Activated T-cell treated with anti-CD3 and anti-CD28 coated beads for 24 hours (primary cell): ENCODE data around the gene MYMX.
"Not testable (repeated sequence)": the region's sequence is repeated elsewhere in the genome, so short reads cannot be mapped to it uniquely, and the experiment has no call there.

Source experiments
- DNase-seq: peaks from one replicate; pipeline ENCODE4 v3.0.0-alpha.2; 2020; ENCODE audit warnings: low read depth

The MYMX gene

GRCh38 chr6:44186635-44187025 lies 30.1 kb upstream of the MYMX start:
- no peak for DNase-seq

GRCh38 chr6:44188819-44189218 lies 27.9 kb upstream of the MYMX start:
- no peak for DNase-seq

GRCh38 chr6:44189257-44189656 lies 27.5 kb upstream of the MYMX start:
- no peak for DNase-seq

GRCh38 chr6:44190715-44191114 lies 26.0 kb upstream of the MYMX start:
- DNase-seq, result no peak

GRCh38 chr6:44192428-44193041 lies 24.2 kb upstream of the MYMX start:
- no peak for DNase-seq

- DNase-seq, result no peak
These were observed 23.3 kb upstream of the MYMX start for GRCh38 chr6:44193307-44193910.

- DNase-seq, result no peak
These were observed 22.4 kb upstream of the MYMX start for GRCh38 chr6:44194326-44194725.

- DNase-seq, result not testable (repeated sequence)
These were observed 20.4 kb upstream of the MYMX start for GRCh38 chr6:44196351-44196750.

- DNase-seq, result no peak
These were observed 18.0 kb upstream of the MYMX start for GRCh38 chr6:44198684-44199083.

- no peak for DNase-seq
These were observed 16.8 kb upstream of the MYMX start for GRCh38 chr6:44199883-44200282.

- no peak for DNase-seq
These were observed 15.5 kb upstream of the MYMX start for GRCh38 chr6:44201200-44201599.

GRCh38 chr6:44201638-44202303 lies 15.0 kb upstream of the MYMX start:
- no peak for DNase-seq

- DNase-seq, result no peak
These were observed 14.3 kb upstream of the MYMX start for GRCh38 chr6:44202332-44202971.

GRCh38 chr6:44202972-44203750 lies 13.6 kb upstream of the MYMX start:
- no peak for DNase-seq

GRCh38 chr6:44203955-44204354 lies 12.8 kb upstream of the MYMX start:
- no peak for DNase-seq

- DNase-seq, result no peak
These were observed 8.8 kb upstream of the MYMX start for GRCh38 chr6:44207966-44208365.

- DNase-seq, result no peak
These were observed 5.4 kb upstream of the MYMX start for GRCh38 chr6:44211284-44211683.

- no peak for DNase-seq
These were observed 2.4 kb upstream of the MYMX start for GRCh38 chr6:44214307-44214706.

- no peak for DNase-seq
These were observed 812 bp downstream of the MYMX start for GRCh38 chr6:44217332-44218143.

- no peak for DNase-seq
These were observed 2.5 kb downstream of the MYMX start for GRCh38 chr6:44219053-44219814.
